Subcutaneous adipose tissue (tissue), 4 donors: ENCODE results near the gene LMX1B. TPM values are rescaled to one million over a fixed set of nuclear protein-coding genes. Genes with fewer than 3 reads are reported as not detected.

ENCODE experiments used
- CTCF ChIP-seq: fragments of 450-650 bp; IDR thresholded peaks from one replicate; pipeline ENCODE4 v1.5.1; 2016; ENCODE audit warnings: low read depth, mild to moderate bottlenecking, control low read depth, antibody characterized with exemption, moderate library complexity
- total RNA-seq, 4 donors: library from RNA; depleted of rRNA; stranded (reverse); fragments of >200 nt; gene quantifications; one replicate each; pipeline ENCODE4 v1.1.0, GENCODE V29; 2016

The LMX1B gene
- total RNA-seq, 4 donors from 2014 or later = 0.38 to 1.1 (median 0.51) TPM; not detected in 1

GRCh38 chr9:126647585-126648411 is 34.1 kb downstream of the LMX1B start:
- TF ChIP-seq CTCF = no peak

- no peak for TF ChIP-seq CTCF
Observed at GRCh38 chr9:126649477-126649876, 35.7 kb downstream of the LMX1B start.

GRCh38 chr9:126650404-126651341 is 36.9 kb downstream of the LMX1B start:
- no peak for TF ChIP-seq CTCF

- no peak for TF ChIP-seq CTCF
Observed at GRCh38 chr9:126652140-126652582, 38.4 kb downstream of the LMX1B start.

GRCh38 chr9:126654124-126654523 is 40.4 kb downstream of the LMX1B start:
- no peak for TF ChIP-seq CTCF

- TF ChIP-seq CTCF = no peak
Observed at GRCh38 chr9:126658201-126658825, 44.6 kb downstream of the LMX1B start.
